Limb (tissue), 2 donors: ENCODE measurements around the gene JMJD4.

Source experiments
- DNase-seq, 2 donors: peaks; one replicate each; pipeline ENCODE4 v3.0.0-alpha.2; 2016; ENCODE audit errors: extremely low spot score in 2 of 2

The JMJD4 gene

GRCh38 chr1:227685807-227686206 is 49.3 kb downstream of the JMJD4 start:
- no peak for DNase-seq
